Measurements from ENCODE around the gene TMEM176A.

Gene TMEM176A

DNA sequence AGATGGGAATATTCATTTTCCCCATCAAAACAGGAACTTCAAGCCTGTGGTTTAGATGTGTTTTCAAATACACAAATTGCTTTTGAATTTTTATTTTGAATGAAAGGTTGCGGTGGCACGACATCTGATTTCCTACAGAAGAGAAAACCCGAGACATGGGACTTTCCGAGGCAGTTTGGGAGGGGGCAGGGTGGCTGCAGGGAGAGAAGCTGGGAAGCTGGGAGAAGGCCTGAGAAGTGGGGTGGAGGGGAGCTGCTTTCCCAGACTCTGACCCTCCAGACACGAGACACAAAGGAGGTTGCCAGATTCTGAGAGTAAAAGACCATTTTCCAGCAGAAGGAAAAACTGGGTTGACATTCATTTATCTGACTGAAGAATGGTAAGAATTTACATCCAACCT lies 19.6 kb downstream of the TMEM176A start:
- DNase-seq: no peak

DNA sequence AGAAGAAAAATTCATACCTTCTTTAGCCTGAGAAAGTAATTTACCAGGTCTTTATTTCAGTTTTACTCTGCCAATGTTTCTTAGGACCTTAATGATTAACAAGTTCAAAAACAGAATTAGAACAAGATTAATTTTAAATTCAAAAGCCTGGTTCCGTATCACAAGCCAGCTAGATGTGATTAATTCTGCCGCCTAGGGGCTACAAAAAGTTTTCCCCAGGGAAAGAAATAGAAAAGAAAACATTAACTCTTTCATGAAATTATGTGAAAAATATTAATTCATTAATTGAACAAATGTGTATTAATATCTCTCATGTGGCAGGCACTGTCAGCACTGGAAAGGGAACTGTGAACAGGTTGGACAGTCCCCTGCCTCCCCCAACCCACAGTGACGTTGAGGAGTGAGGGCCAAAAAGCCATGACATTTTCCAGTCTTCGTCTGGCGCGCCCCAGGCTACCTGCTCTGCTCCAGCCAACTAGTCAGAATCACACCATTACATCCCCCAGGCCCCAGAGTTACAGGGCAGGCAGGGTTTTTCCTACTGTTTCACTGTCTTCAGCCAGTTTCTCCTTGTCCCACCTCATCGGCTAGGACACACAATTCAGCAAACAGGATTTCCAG lies 20.1 kb downstream of the TMEM176A start:
- DNase-seq: no peak

DNA sequence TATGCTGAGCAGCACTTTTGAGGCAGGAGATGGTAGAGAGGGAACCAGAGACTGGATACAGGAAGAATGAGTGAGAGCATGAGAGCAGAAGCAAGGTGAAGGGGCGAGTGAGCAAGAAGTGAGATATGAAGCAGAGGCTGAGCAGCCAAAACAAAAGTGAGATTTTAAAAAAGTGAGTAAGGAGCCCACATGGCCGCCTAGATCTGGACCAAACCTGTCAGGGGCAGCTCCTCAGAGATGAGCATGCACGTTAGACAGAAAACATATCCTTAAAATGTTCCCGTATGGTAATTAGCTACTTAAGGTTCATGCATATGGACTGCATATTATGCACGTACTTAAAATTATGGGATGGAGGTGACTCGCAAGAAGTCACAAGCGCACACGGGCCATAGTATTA lies 22.5 kb downstream of the TMEM176A start:
- DNase-seq: peak; percentile 63

DNA sequence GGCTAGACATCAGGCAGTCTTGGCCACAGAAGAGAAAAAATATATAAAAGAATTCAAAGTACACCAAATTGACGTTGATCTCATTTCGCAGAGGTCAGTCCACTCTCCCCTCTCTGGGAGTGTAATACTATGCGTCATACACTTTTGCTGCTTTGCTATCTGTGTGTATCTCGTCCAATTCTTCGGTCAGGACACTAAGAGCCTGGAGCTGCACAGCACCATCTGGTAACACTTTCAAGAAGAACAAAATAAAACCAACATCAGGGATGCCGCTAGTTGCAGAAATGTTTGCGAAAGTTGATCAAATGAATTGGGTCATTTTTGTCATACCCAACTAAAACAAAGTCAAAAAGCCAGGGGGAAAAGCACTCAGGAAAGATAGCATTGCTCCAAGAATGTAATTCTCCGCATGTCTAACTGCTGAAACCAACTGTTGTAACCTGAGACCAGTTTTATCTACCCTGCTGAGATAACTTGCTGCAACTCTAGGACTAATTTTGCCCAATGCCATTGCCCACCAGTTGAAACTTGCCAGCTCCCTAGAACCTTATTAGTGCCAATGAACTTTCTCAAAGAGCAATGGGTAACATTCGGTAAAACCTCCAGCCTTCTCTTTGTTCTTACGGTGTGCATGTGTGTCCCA lies 23.0 kb downstream of the TMEM176A start:
- peak; percentile 74 for DNase-seq

DNA sequence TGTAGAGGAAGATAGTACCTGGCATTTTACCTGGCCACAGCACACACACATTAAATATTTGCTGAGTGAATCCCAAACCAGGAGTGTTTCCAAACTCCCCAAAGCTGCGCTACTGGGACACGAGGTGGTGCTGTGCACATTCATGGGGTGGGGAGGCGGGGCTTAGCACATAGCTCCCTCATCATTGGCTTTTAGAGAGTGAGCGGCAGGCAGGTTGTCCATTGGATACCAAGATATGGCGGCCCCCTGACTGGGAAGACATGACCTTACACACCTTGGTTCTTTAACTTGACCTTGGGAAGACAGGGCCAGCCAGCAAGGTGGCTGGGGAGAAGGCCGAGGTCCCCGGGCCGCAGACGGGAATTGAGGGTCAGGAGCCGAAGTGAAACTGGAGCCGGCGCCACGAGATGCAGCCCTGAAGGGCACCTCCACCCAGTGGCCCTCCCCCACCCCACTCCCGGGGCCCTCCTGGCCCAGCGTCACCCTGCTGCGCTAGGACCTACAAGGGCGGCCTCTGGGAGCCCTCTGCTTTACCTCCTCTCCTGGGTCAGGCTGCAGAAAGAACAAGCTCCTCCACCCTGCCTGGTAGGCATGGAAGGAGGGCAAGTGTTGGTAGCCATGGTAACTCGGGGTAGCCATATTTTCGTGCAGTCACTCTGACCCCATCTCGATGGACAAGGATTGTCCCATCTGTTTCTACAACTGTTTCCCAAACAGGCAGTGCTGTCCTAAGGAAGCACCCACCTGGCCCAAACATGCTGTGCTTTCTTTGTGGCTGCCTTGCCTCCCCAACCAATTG lies 24.0 kb downstream of the TMEM176A start:
- no peak for DNase-seq

DNA sequence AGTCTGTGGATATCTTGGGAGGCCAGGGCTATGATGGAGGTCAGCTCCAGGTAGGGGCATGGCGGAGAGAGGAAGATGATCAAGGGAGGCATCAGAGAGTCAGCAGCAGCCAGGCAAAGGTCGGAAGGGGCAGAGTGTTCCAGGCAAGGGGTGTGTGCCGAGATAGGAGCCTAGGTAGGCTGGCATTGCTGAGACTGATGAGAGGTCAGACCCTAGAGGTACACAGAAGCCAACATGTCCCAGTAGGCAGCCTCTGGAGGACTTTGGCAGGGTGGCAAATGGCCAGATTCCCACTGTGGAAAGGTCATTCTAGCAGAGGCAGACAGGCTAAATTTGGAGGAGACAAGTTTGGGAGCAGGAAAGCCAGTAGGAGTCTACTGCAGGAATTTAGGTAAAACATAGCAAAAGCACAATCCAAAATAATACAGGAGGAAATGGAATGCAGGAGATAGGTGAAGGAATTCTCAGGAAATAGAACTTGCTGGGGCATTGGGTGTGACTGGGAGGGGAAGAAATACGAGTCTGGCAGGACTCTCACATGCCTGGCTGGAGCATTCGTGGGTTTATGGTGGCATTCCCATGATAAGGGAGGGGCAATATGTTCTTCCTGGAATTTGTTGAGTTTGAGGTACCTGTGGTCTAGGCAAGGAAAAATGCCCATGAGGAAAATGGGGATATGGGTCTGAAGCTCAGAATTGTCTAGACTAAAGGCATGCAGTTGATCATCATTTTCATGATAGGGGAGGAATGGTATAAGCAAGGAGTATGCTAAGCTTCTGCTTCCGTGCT lies 25.7 kb downstream of the TMEM176A start:
- no peak for DNase-seq

DNA sequence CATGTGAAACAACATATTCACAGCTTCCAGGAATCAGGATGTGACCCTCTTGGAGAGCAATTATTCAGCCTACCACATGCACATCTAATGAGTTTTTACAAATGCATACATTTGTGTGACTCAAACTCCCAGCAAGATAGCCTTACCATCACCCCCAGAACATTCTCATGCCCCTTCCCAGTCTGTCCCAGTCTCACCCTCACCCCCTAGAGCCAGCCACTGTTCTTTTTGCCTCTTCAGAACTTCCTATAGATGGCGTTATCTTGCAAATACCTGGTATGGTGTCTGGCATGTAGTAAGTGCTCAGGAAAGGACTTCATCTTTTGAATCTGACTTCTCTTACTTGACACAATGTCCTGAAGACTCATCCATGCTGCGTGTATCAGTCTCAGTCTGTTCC lies 27.8 kb downstream of the TMEM176A start:
- no peak for DNase-seq

DNA sequence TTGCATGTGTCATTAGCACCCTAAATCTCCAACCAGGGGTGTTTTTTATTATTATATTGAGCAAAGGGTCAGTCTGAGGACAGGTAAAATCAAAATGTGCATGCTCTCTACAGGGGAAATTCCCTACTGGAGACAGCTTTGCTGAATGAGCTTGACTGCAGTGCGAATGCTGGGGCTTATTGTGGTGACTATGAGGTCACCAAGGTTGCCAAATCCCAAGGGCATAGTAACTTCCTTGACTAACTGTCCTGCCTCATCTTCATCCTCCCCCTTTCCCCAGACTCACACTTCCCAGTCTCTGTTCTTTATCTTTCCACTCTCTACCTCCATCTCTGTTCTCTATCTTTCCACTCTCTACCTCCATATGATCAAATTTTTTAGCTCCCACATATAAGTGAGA lies 28.9 kb downstream of the TMEM176A start:
- no peak for DNase-seq

DNA sequence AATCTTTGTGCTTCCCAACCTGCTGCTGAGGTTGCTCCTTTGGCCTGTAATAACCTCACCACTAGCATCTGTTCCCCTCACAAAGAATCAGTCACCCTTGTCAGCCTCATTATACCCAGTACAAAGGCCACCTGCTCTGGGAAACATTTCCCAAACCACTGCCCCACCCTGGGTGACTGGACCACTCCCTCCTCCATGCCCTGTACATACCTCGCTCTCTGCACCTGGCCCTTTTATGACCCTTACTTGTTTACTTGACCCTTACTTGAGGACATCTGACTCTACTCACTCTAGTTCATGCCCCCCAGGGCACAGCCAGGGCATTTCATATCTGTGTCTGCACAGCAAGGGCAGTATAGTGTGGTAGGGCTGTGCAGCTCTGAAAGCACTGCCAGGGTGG lies 30.4 kb downstream of the TMEM176A start:
- no peak for DNase-seq

DNA sequence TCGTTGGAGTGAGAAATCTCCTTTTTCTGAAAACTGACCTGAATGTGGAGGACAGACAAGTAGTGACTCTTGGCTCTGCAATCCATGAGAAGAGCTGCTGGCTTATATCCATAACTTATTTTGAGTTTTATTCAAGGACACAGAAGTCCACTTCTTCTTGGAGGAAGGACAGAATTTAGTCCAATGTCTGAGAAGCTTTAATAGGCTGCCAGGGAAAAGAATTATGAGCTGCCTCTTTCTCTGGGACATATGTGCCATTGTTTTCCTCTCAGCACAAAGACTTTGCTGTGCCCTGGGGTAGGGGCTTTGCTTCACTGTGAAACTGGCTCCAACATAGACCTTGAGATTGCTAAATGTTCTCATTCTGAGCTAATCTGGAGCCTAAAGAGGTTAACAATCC lies 31.3 kb downstream of the TMEM176A start:
- no peak for DNase-seq

DNA sequence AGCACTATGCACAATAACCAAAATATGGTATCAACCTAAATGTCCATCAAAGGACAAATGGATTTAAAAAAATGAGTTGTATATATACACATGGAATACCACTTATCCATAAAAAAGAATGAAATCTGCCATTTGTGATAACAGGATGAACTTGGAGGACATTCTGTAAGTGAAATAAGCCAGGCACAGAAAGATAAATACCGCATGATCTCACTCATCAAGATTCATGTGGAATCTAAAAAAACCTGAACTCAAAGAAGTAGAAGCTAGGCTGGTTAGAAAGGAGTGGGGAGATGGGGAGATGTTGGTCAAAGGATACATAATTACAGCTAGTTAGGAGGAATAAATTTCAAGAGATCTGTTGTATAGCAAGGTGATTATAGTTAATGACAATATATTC lies 34.5 kb downstream of the TMEM176A start:
- no peak for DNase-seq

DNA sequence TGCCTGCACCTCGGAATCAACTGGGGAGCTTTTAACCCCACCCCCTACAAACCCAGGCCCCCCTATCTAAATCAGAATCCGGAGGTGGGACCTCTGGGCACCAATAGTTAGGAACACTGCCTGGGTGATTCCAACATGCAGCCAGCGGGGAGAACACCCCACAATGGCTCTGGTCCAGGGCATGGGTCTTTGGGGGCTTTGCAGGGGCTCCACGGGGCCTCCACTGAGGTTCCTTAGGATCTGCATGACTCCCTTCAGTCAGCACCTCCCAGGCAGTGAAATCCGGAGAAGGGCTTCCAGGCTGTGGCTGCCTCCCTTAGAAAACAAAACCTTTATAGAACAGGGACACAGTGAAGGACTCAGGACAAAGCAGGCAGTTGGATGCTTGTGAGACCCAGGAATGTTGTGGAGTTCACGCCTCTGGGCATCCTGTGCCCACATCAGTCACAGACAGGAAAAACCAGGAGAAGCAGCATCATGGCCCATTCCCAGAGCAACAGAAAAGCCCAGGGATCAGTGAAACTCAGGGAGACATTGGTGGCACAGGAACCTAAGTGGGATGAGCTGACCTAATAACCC lies 35.2 kb downstream of the TMEM176A start:
- DNase-seq: no peak

DNA sequence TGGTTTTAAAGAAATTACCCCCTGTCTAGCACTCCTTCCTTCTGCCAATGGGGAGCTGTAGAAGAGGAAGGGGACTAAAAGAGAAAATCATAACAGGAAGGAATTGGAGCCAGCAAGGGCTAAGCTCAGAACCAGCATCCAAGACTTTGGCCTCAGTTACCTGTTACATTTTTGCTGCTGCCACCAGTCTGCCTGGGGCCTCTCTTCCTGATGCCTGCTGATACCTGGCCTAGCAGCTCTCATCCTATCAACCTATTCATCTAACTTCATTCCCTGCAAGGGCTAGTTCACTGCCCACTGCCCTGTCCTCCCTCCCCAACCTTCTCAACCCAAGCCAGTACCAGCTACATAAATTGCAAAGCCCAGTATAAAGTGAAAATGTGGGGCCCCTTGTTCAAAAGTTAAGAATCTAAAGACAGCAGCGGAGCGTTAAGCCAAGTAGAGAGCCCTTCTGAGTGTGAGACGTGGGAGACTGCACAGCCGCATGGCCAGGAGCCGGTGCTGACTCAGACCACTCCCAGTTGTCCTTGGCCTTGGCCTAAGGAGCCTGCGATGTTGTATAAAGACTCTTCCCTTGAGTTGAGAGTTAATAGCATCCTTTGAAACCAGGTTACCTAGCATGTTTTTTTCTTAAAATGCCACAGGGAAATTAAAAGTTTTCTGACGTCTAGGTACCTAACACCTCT lies 38.5 kb downstream of the TMEM176A start:
- DNase-seq: no peak

DNA sequence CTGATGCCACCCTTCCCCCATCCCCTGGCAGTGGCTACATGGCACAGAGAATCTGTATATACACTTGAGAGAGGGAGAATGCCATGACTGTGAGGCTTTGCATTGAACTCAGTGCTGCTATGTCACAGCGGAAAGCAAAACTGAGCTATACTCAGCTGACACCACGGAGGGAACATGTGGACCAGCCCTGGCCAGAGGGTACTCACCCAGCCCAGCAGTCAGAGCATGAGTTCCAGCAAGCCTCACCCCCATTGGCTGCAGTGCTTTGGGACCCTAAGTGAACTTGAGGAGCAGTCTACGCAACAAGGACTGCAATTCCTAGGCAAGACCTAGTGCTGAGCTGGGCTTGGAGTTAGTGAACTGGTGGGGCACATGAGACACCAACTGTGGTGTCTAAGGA lies 41.4 kb downstream of the TMEM176A start:
- DNase-seq: no peak

DNA sequence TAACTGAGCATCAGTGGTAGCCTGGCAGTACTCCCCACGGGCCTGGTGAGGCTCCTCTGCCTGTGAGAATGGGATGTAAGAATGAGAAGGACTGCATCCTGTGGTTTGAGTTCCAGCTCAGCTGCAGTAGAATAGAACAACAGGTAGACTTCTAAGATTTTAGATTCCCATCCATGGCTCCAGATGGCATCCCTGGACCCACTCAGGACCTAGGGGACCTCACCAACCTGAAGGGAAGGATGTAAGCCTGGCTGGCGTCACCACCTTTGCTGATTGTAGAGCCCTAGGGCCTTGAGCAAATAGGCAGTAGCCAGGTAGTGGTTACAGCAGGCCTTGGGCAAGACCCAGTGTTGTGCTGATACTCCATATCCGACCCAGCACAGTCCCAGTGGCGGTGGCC lies 42.1 kb downstream of the TMEM176A start:
- DNase-seq: no peak

DNA sequence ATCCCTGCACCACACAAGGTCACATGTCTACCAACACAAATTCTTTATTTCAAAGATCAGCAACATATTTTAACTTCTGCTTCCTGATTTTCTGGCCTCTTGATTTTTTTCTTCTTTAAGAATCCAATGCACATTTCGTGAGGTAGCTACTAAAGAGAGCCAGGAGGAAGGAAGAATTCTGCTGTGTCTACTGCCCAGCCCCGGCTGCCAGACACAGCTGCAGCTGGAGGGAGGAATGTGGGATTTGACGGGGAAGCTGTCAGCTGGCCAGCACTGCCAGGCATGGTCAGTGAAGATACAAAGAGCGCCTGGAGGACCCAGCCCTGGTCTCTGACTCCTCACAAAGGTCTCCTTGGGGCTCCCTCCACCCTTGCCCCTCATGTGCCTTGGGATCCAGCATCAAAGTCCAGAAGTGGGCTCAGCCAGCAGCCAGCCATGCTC lies 44.9 kb downstream of the TMEM176A start:
- no peak for DNase-seq

DNA sequence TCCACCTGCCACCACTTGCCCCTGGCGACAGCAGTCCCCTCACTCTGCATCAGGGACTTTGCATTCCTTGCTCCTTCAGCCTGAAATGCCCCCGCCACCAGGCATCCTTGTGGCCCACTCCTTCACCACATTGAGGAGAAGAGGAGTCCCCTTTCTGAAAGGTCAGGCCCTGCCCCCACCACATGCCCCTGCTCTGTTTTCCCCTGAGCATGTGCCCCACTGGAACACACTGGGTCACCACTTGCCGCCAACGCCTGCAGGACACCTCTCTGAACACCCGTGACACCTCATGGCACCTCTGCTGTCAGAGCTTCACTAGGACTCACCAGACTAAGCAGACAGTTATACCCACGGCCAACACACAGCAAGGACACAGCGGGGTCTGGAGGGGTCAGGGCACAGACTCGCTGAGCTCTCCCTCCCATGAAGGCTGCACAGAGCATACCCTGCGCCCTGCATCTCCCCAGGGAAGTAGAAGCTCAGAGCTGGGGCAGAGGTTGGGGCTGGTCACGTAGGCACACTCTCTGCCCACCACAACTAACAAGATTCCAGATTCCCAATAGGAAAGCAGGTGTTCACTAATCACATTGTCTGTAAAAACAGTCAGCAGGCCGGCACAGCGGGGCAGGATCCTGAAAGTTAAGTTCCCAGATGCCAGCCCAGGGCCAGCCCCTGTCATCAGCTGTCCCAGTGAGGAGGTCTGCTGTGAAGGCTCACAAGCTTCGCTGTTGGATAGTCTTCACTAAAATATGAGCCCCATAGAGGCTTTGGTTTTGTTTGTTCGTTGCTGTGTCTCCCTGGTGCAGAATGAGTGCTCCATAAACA lies 45.9 kb downstream of the TMEM176A start:
- DNase-seq: no peak

DNA sequence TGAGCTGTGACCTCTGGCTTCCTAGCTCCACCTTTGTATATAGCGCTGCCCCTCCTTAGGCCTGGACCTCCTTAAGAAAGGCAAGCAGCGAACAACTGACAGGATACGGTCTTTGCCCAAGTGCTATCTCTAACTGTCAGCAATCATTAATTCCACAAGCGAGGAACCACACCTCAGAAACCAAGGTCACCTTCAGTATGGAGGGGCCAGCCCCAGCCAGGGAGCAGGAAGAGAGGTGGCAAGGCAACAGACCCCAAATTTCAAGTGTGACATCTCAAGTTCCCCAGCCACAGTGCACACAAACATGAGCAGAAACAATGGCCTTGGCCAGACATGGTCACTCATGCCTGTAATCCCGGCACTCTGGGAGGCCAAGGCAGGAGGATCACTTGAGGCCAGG lies 47.0 kb downstream of the TMEM176A start:
- DNase-seq: no peak

DNA sequence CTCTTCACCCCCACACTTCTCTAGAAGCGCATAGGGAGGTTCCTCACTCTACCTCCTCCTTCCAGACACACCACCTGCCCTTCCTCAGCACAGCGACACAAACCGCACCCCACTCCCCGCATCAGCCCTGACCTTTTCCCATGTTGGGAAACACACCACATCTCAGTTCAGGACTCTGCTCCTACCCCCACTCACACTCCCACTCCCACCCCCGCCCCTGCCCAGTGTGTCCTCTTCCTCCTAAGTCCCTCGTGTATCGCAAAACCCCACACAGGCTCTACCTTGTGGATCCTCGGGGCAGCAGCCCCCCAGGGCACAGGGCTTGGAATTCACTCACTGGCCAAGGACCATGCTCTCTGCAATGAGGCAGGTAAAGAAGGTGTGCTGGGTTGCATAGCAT lies 47.5 kb downstream of the TMEM176A start:
- DNase-seq: no peak

DNA sequence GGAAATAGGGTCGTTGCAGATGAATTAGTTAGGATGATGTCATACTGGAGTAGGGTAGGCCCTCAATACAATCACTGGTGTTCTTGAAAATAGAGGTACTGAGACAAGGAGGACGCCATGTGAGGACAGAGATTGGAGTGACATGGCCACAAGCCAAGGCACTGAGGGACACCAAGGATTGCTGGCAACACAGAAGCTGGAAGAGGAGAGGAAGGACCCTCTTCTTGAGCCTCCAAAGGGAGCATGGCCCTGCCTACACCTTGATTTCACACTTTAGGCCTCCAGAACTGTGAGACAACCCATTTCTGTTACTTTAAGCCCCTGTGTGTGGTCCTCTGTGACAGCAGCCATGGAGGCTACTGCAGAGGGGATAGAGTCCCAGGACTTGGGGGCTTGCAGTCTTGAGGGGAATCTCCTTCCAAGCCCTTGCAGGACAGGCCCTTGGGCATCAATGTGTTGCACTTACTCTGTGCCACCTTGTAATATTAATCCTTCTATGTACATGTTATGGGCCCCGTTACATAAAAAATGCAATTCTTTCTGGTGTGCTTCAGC lies 48.1 kb downstream of the TMEM176A start:
- no peak for DNase-seq

DNA sequence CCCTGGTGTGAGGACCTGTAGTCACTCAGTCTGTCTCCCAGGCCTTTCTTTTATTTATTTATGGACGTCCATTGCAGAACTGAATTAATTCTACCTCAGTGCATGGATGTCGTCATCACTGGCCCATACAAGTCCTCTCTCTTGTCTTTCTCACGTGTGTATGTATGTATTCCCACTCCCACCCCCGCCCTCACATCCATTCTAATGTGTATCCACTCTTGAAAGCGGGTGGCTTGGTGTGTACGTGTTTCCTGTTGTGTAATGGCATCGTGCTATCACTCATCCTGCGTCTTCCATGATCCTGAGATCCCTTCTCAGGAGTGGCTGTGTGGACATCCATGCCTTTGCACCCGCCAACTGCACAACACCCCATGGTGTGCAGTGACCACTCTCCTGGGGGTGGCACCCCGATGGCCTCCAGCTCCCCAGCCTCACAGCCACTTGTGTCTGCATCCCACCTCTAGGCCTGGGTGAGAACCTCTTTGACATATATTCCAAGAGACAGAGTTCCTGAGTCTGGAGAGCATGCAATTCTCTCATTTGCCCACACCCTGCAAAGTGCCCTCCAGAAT lies 48.7 kb downstream of the TMEM176A start:
- DNase-seq: no peak
